HepG2 (cell line): ENCODE data around the gene USP34. TPM values are rescaled to one million over a fixed set of nuclear protein-coding genes. Genes with fewer than 3 reads are reported as not detected.

Experiments used
- ATAC-seq: fragments of 200-7000 bp; cut with Tn5 transposase; 3 replicates; pipeline ENCODE4 v1.9.1; 2020; ENCODE audit warnings: mild to moderate bottlenecking, moderate library complexity
- BruUV-seq: library from RNA; stranded (reverse); fragments of 400-500 nt; replicated peaks from 2 replicates; lab custom pipeline; 2021; lab: Mats Ljungman, UMichigan
- CTCF ChIA-PET: fragments of 300-600 bp; formaldehyde crosslinking; extraction: SDS; loops from one replicate; lab custom pipeline; 2021; ENCODE audit warnings: low total read pairs, inconsistent platforms, low intra/inter-chr PET ratio; lab: Yijun Ruan, JAX
- POLR2A ChIA-PET: fragments of 350-600 bp; sonication (Branson Sonifier 250); formaldehyde crosslinking; loops from one replicate; lab custom pipeline; 2020; ENCODE audit warnings: antibody characterized with exemption, inconsistent platforms; lab: Yijun Ruan, JAX
- DNase-seq: peaks from one replicate; pipeline ENCODE4 v3.0.0-alpha.2; 2015; ENCODE audit warnings: low spot score
- FAIRE-seq: peaks from 3 replicates; lab custom pipeline; 2011; peaks lifted over from hg19 to GRCh38; lab: Jason Lieb, UNC
- H2AFZ ChIP-seq: one replicate; pipeline ENCODE4 v1.6.1; 2011; ENCODE audit warnings: low read length, inconsistent platforms
- H3K27ac ChIP-seq: fragments of 300-600 bp; 3 replicates; pipeline ENCODE4 v1.8.0; 2011; ENCODE audit warnings: mixed run types, mild to moderate bottlenecking, mixed read lengths, low read length, inconsistent platforms; ENCODE audit not compliant: insufficient read depth; ENCODE audit errors: extremely low read length
- H3K27me3 ChIP-seq, 2 experiments: fragments of 200-600 bp in 1 of 2; 2 replicates in 1 of 2; 3 replicates in 1 of 2; pipeline versions ENCODE4 v1.6.0 to v1.8.0; 2011; ENCODE audit warnings: low read length in 2 of 2, mild to moderate bottlenecking in 2 of 2, moderate library complexity in 2 of 2, inconsistent platforms in 1 of 2; ENCODE audit not compliant: insufficient read depth in 2 of 2, control insufficient read depth in 1 of 2
- H3K36me3 ChIP-seq, 2 experiments: fragments of 200-600 bp in 1 of 2; replicated peaks in 1 of 2; 2 replicates in 1 of 2; 3 replicates in 1 of 2; pipeline versions ENCODE4 v1.5.1 to v1.8.0; 2011; ENCODE audit warnings: low read length in 2 of 2, inconsistent platforms in 1 of 2; ENCODE audit not compliant: insufficient read depth in 2 of 2, control insufficient read depth in 1 of 2
- H3K4me1 ChIP-seq: 2 replicates; pipeline ENCODE4 v1.5.1; 2012; ENCODE audit warnings: low read length, inconsistent platforms; ENCODE audit not compliant: insufficient read depth
- H3K4me2 ChIP-seq: 2 replicates; pipeline ENCODE4 v1.6.0; 2011; ENCODE audit warnings: low read depth, low read length, inconsistent platforms
- H3K4me3 ChIP-seq, 3 experiments: fragments of 200-600 bp in 1 of 3; sonication (generic), shearing (Covaris generic) in 1 of 3; replicated peaks in 1 of 3; 2 replicates each; pipeline ENCODE4 v1.5.1; 2011 to 2016; ENCODE audit warnings: low read length in 3 of 3, inconsistent platforms in 2 of 3, low read depth in 2 of 3, mild to moderate bottlenecking in 2 of 3, control low read depth in 1 of 3, mixed read lengths in 1 of 3; ENCODE audit not compliant: insufficient read depth in 1 of 3
- H3K79me2 ChIP-seq: one replicate; pipeline ENCODE4 v1.6.1; 2011; ENCODE audit warnings: low read length, inconsistent platforms; ENCODE audit not compliant: insufficient read depth
- H3K9ac ChIP-seq: 2 replicates; pipeline ENCODE4 v1.6.0; 2011; ENCODE audit warnings: mild to moderate bottlenecking, low read depth, low read length, inconsistent platforms; ENCODE audit not compliant: insufficient read depth
- H3K9me3 ChIP-seq: 2 replicates; pipeline ENCODE4 v1.5.1; 2012; ENCODE audit warnings: mild to moderate bottlenecking, low read length
- H4K20me1 ChIP-seq: 2 replicates; pipeline ENCODE4 v1.6.0; 2011; ENCODE audit warnings: inconsistent platforms, mild to moderate bottlenecking, low read length, moderate library complexity; ENCODE audit not compliant: insufficient read depth
- BRD4 ChIP-seq: sonication (generic); formaldehyde crosslinking; IDR thresholded peaks from 2 replicates; pipeline ENCODE4 v1.4.0; 2020; ENCODE audit warnings: missing genetic modification reagents
- DNMT1 ChIP-seq: sonication (generic); formaldehyde crosslinking; IDR thresholded peaks from 2 replicates; pipeline ENCODE4 v1.5.1; 2020; ENCODE audit warnings: mild to moderate bottlenecking, missing genetic modification reagents
- GLMP ChIP-seq: sonication (generic); formaldehyde crosslinking; IDR thresholded peaks from 2 replicates; pipeline ENCODE4 v1.9.0; 2021; ENCODE audit warnings: missing genetic modification reagents, mild to moderate bottlenecking, borderline replicate concordance
- HNRNPK ChIP-seq: fragments of 200-400 bp; formaldehyde crosslinking; IDR thresholded peaks from 2 replicates; pipeline ENCODE4 v1.6.1; 2018; ENCODE audit warnings: low read length, low read depth, moderate library complexity, mild to moderate bottlenecking; ENCODE audit not compliant: poor library complexity, severe bottlenecking
- PHF8 ChIP-seq: sonication (generic); formaldehyde crosslinking; IDR thresholded peaks from 2 replicates; pipeline ENCODE4 v1.5.0; 2020; ENCODE audit warnings: missing genetic modification reagents
- POLR2A ChIP-seq, 2 experiments: IDR thresholded peaks; 2 replicates each; pipeline ENCODE4 v1.6.1; 2011; ENCODE audit warnings: low read depth in 2 of 2, low read length in 2 of 2, mild to moderate bottlenecking in 1 of 2, moderate library complexity in 1 of 2; ENCODE audit not compliant: insufficient read depth in 1 of 2
- RBFOX2 ChIP-seq: fragments of 200-400 bp; formaldehyde crosslinking; IDR thresholded peaks from 2 replicates; pipeline ENCODE4 v1.6.1; 2017; ENCODE audit warnings: low read depth, mild to moderate bottlenecking, low read length
- SP1 ChIP-seq, 2 experiments: fragments of 450-650 bp in 1 of 2; sonication (generic) in 1 of 2; formaldehyde crosslinking in 1 of 2; IDR thresholded peaks; 2 replicates each; pipeline versions ENCODE4 v1.4.0 to v1.6.1; 2016 to 2020; ENCODE audit warnings: missing genetic modification reagents in 1 of 2
- SP140L ChIP-seq: sonication (generic); formaldehyde crosslinking; IDR thresholded peaks from 2 replicates; pipeline ENCODE4 v1.4.0; 2020; ENCODE audit warnings: missing genetic modification reagents, borderline replicate concordance
- SP4 ChIP-seq: sonication (generic); formaldehyde crosslinking; IDR thresholded peaks from 2 replicates; pipeline ENCODE4 v1.8.1; 2023; ENCODE audit warnings: mild to moderate bottlenecking, missing genetic modification reagents
- SYNCRIP ChIP-seq: fragments of 200-400 bp; formaldehyde crosslinking; IDR thresholded peaks from 2 replicates; pipeline ENCODE4 v1.6.1; 2018; ENCODE audit warnings: mild to moderate bottlenecking, low read depth, low read length; ENCODE audit not compliant: insufficient read depth
- TAF1 ChIP-seq: sonication (generic); formaldehyde crosslinking; IDR thresholded peaks from 2 replicates; pipeline ENCODE4 v1.4.0; 2020; ENCODE audit warnings: missing genetic modification reagents
- THAP8 ChIP-seq: sonication (generic); formaldehyde crosslinking; IDR thresholded peaks from 2 replicates; pipeline ENCODE4 v1.5.1; 2020; ENCODE audit warnings: missing genetic modification reagents, mild to moderate bottlenecking, borderline replicate concordance
- ZFP36 ChIP-seq: fragments of 150-350 bp; IDR thresholded peaks from 2 replicates; pipeline ENCODE4 v1.6.1; 2018; ENCODE audit warnings: borderline replicate concordance, low read length, low read depth; ENCODE audit not compliant: partially characterized antibody
- ZNF253 ChIP-seq: sonication (generic); formaldehyde crosslinking; IDR thresholded peaks from 2 replicates; pipeline ENCODE4 v1.8.0; 2022; ENCODE audit warnings: mild to moderate bottlenecking, missing genetic modification reagents, borderline replicate concordance
- ZNF816 ChIP-seq: sonication (generic); formaldehyde crosslinking; IDR thresholded peaks from 2 replicates; pipeline ENCODE4 v1.8.0; 2022; ENCODE audit warnings: missing genetic modification reagents, mild to moderate bottlenecking, borderline replicate concordance
- WGBS: methylation state at CpG from one replicate; pipeline ENCODE4 v1.1.6; 2017; ENCODE audit warnings: low lambda C conversion rate; 5-methylcytosine and 5-hydroxymethylcytosine counted together
- in situ Hi-C: cut with HindIII; loops from 2 replicates; pipeline ENCODE4 v1.10.0; 2017; ENCODE audit warnings: low pct_unique_long_range_greater_than_20kb; ENCODE audit not compliant: extremely low pct_ligation_motif_present
- intact Hi-C: fragments of 100-400 bp; cut with micrococcal nuclease; formaldehyde crosslinking; loops from one replicate; pipeline ENCODE4 v1.10.0; 2022; ENCODE audit not compliant: unreplicated experiment
- polyA plus RNA-seq, 8 experiments: library from polyadenylated mRNA; depleted of rRNA in 3 of 8; stranded (reverse) in 7 of 8; unstranded in 1 of 8; fragments of >200 nt; fragmentation: Illumina TruSeq in 4 of 8; extraction: Trizol in 4 of 8; gene quantifications; 2 replicates each; pipeline versions ENCODE4 v1.2.1 to v1.2.3, GENCODE V29; 2011 to 2016; ENCODE audit warnings: low read depth in 4 of 8, missing spikeins in 1 of 8, mixed read lengths in 1 of 8; ENCODE audit not compliant: insufficient read depth in 1 of 8
- total RNA-seq, 5 experiments: library from RNA; depleted of rRNA; stranded (reverse); fragments of >200 nt; fragmentation: Illumina TruSeq; extraction: Trizol; gene quantifications; 2 replicates each; pipeline ENCODE4 v1.2.3, GENCODE V29; 2016; ENCODE audit warnings: low read depth in 1 of 5
- TF ChIP-seq, protein P1 (sequence below): IDR thresholded peaks from 2 replicates; pipeline ENCODE4 v1.6.1; 2018; ENCODE audit warnings: missing genetic modification reagents, mild to moderate bottlenecking, missing compliant biosample characterization
- TF ChIP-seq, protein P2 (sequence below): sonication (generic); formaldehyde crosslinking; IDR thresholded peaks from 2 replicates; pipeline ENCODE4 v1.8.1; 2022; ENCODE audit warnings: low read depth, mild to moderate bottlenecking, missing genetic modification reagents

Gene USP34
- total and polyA plus RNA-seq, 2 of the 13 experiments (the other 11 are each of a cell fraction or from before 2014, with no cell fraction given) = 99.2 to 100 TPM

- peak; percentile 99 for DNase-seq
- H3K36me3 ChIP-seq = peaks cover 2 to 8% of the 10 kb centered on the region in 2 experiments; a peak in 3 of 5 replicates
- no TSS peak for BruUV-seq
- CTCF ChIA-PET = no interaction called here
- H3K4me3 ChIP-seq = peak overlapping the region; percentile 75 to 90 (median 81)
- peaks cover 9% of the 10 kb centered on the region for H3K4me1 ChIP-seq
- H3K9me3 ChIP-seq = no peaks in the 10 kb centered on the region
- in situ Hi-C loops = no loop called here
- POLR2A ChIA-PET = interaction anchor here (0.8 to 3.0 kb wide), 19 partner anchors 9 to 485 kb away, joined by 3 to 79 read pairs (median 5); partner anchors contain the start of genes C2orf74 and XPO1
- peaks cover 3% of the 10 kb centered on the region for H3K79me2 ChIP-seq
- peak overlapping the region; percentile 72 for H3K27ac ChIP-seq
- H3K9ac ChIP-seq = peak overlapping the region; percentile 85
- peak; percentile 98 for FAIRE-seq
- peak overlapping the region; percentile 68 for H3K4me2 ChIP-seq
- H3K27me3 ChIP-seq = no peaks in the 10 kb centered on the region
- ATAC-seq = peak; percentile 99
- WGBS = 2% methylated on average over 31 of the region's 31 CpGs
- intact Hi-C loops = loop anchor here (10.0 kb wide), 1 partner anchor 130 kb away; the partner anchor contains the start of genes PEX13 and PUS10
- peak overlapping the region; percentile 95 for H2AFZ ChIP-seq
- no peaks in the 10 kb centered on the region for H4K20me1 ChIP-seq
- TF ChIP-seq SP1 (IDR thresholded peaks at IDR 0.05) (no peak), SP1 (CRISPR knock-in tag; IDR thresholded peaks at IDR 0.05) (no peak), THAP8 (no peak), ZFP36 (no peak), DNMT1 (CRISPR knock-in tag) (no peak), TAF1 (CRISPR knock-in tag) (peak; percentile 78), ZNF253 (CRISPR knock-in tag) (no peak), HNRNPK (no peak), POLR2A (IDR thresholded peaks at IDR 0.05; ENCODE audit: insufficient read depth in 1 of 2, low read depth in 2 of 2, low read length in 2 of 2) (peak; percentile 86 to 92), SP140L (CRISPR knock-in tag) (0 out of 2 replicates have a peak, but pooled peaks have one; percentile 48), BRD4 (CRISPR knock-in tag) (no peak), GLMP (CRISPR knock-in tag) (no peak), SYNCRIP (no peak), ZNF816 (CRISPR knock-in tag) (no peak), RBFOX2 (peak; percentile 44; the same call in 1 of the 2 replicates), PHF8 (CRISPR knock-in tag) (peak; percentile 83), SP4 (CRISPR knock-in tag) (no peak)
- TF ChIP-seq, protein P1, sequence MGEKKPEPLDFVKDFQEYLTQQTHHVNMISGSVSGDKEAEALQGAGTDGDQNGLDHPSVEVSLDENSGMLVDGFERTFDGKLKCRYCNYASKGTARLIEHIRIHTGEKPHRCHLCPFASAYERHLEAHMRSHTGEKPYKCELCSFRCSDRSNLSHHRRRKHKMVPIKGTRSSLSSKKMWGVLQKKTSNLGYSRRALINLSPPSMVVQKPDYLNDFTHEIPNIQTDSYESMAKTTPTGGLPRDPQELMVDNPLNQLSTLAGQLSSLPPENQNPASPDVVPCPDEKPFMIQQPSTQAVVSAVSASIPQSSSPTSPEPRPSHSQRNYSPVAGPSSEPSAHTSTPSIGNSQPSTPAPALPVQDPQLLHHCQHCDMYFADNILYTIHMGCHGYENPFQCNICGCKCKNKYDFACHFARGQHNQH (CRISPR knock-in tag) = no peak
- TF ChIP-seq, protein P2, sequence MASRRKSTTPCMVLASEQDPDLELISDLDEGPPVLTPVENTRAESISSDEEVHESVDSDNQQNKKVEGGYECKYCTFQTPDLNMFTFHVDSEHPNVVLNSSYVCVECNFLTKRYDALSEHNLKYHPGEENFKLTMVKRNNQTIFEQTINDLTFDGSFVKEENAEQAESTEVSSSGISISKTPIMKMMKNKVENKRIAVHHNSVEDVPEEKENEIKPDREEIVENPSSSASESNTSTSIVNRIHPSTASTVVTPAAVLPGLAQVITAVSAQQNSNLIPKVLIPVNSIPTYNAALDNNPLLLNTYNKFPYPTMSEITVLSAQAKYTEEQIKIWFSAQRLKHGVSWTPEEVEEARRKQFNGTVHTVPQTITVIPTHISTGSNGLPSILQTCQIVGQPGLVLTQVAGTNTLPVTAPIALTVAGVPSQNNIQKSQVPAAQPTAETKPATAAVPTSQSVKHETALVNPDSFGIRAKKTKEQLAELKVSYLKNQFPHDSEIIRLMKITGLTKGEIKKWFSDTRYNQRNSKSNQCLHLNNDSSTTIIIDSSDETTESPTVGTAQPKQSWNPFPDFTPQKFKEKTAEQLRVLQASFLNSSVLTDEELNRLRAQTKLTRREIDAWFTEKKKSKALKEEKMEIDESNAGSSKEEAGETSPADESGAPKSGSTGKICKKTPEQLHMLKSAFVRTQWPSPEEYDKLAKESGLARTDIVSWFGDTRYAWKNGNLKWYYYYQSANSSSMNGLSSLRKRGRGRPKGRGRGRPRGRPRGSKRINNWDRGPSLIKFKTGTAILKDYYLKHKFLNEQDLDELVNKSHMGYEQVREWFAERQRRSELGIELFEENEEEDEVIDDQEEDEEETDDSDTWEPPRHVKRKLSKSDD (CRISPR knock-in tag) = no peak
These were observed 326.1 kb downstream of the USP34 start for GRCh38 chr2:61144697-61145268.
